Stromal cell of bone marrow (primary cell): ENCODE measurements around the gene ARHGEF26.

Source experiments
- DNase-seq: peaks from one replicate; pipeline ENCODE4 v3.0.0-alpha.2; 2012; ENCODE audit warnings: low read depth

ARHGEF26 gene

GRCh38 chr3:154252759-154253638 lies 131.8 kb downstream of the ARHGEF26 start:
- peak; percentile 74 for DNase-seq

- DNase-seq: no peak
Observed at GRCh38 chr3:154254527-154254926, 133.3 kb downstream of the ARHGEF26 start.

- DNase-seq: no peak
Observed at GRCh38 chr3:154273381-154273780, 152.2 kb downstream of the ARHGEF26 start.

GRCh38 chr3:154274348-154274747 lies 153.2 kb downstream of the ARHGEF26 start:
- DNase-seq: no peak

- DNase-seq: no peak
Observed at GRCh38 chr3:154275292-154275691, 154.1 kb downstream of the ARHGEF26 start.

- no peak for DNase-seq
Observed at GRCh38 chr3:154275965-154276364, 154.8 kb downstream of the ARHGEF26 start.

- DNase-seq: no peak
Observed at GRCh38 chr3:154280161-154280560, 159.0 kb downstream of the ARHGEF26 start.

GRCh38 chr3:154285221-154285620 lies 164.0 kb downstream of the ARHGEF26 start:
- DNase-seq: no peak

GRCh38 chr3:154290187-154290586 lies 169.0 kb downstream of the ARHGEF26 start:
- DNase-seq: no peak

- DNase-seq: no peak
Observed at GRCh38 chr3:154294016-154294415, 172.8 kb downstream of the ARHGEF26 start.

- DNase-seq: no peak
Observed at GRCh38 chr3:154301561-154301960, 180.4 kb downstream of the ARHGEF26 start.

- DNase-seq: no peak
Observed at GRCh38 chr3:154304116-154304786, 183.1 kb downstream of the ARHGEF26 start.

GRCh38 chr3:154304936-154305335 lies 183.7 kb downstream of the ARHGEF26 start:
- DNase-seq: no peak

- no peak for DNase-seq
Observed at GRCh38 chr3:154307363-154307762, 186.2 kb downstream of the ARHGEF26 start.
